AG09309 (cell line): Measurements from ENCODE around the gene ME2.
A peak's percentile ranks its signal among the peaks of the same experiment; 100 is the strongest.

ENCODE experiments used
- DNase-seq: peaks from one replicate; pipeline ENCODE4 v3.0.0-alpha.2; 2010; ENCODE audit warnings: low read depth
- H3K4me3 ChIP-seq: 2 replicates; pipeline ENCODE4 v1.5.1; 2011; ENCODE audit warnings: mild to moderate bottlenecking, low read depth, low read length, moderate library complexity; ENCODE audit not compliant: control insufficient read depth
- CTCF ChIP-seq: IDR thresholded peaks from 2 replicates; pipeline ENCODE4 v1.5.1; 2011; ENCODE audit warnings: mild to moderate bottlenecking, low read depth, low read length, inconsistent platforms; ENCODE audit not compliant: insufficient read depth, control insufficient read depth; ENCODE audit errors: missing control alignments

Gene ME2

GRCh38 chr18:50981381-50981780, 102.5 kb downstream of the ME2 start:
- no peak for DNase-seq
- TF ChIP-seq CTCF, result no peak
- H3K4me3 ChIP-seq, result no peak overlapping the region

GRCh38 chr18:50982086-50982801, 103.3 kb downstream of the ME2 start:
- TF ChIP-seq CTCF, result no peak
- no peak overlapping the region for H3K4me3 ChIP-seq
- DNase-seq, result no peak

- DNase-seq, result no peak
- H3K4me3 ChIP-seq, result no peak overlapping the region
- TF ChIP-seq CTCF, result peak; percentile 25
Observed at GRCh38 chr18:50982802-50983179, 103.9 kb downstream of the ME2 start.

- TF ChIP-seq CTCF, result no peak
- peak; percentile 59 for DNase-seq
Observed at GRCh38 chr18:50986360-50987087, 107.6 kb downstream of the ME2 start.

GRCh38 chr18:50987261-50987660, 108.3 kb downstream of the ME2 start:
- TF ChIP-seq CTCF, result no peak
- no peak for DNase-seq
- H3K4me3 ChIP-seq, result no peak overlapping the region

More at GRCh38 chr18:50986360-50987087, 107.6 kb downstream of the ME2 start:
- no peak overlapping the region for H3K4me3 ChIP-seq

- DNase-seq, result no peak
- no peak overlapping the region for H3K4me3 ChIP-seq
- no peak for TF ChIP-seq CTCF
Observed at GRCh38 chr18:50989711-50990110, 110.8 kb downstream of the ME2 start.

- H3K4me3 ChIP-seq, result no peak overlapping the region
- no peak for DNase-seq
- no peak for TF ChIP-seq CTCF
Observed at GRCh38 chr18:50992351-50992762, 113.4 kb downstream of the ME2 start.
